Keratinocyte (primary cell): Measurements from ENCODE around the gene IKZF5. TPM values are rescaled to one million over a fixed set of nuclear protein-coding genes. Genes with fewer than 3 reads are reported as not detected.

Experiments used
- DNase-seq: peaks from one replicate; pipeline ENCODE4 v3.0.0-alpha.2; 2011; ENCODE audit warnings: low read depth, missing footprints, low spot score
- FAIRE-seq: peaks from 2 replicates; lab custom pipeline; 2011; peaks lifted over from hg19 to GRCh38; lab: Jason Lieb, UNC
- H2AFZ ChIP-seq: 2 replicates; pipeline ENCODE4 v1.6.0; 2012; ENCODE audit warnings: low read length, control low read depth, inconsistent platforms; ENCODE audit not compliant: control insufficient read depth
- H3K27ac ChIP-seq: 2 replicates; pipeline ENCODE4 v1.5.1; 2011; ENCODE audit warnings: low read length; ENCODE audit not compliant: control insufficient read depth, insufficient read depth
- H3K27me3 ChIP-seq: 3 replicates; pipeline ENCODE4 v1.6.0; 2011; ENCODE audit warnings: low read length; ENCODE audit not compliant: control insufficient read depth, insufficient read depth; ENCODE audit errors: extremely low read depth
- H3K36me3 ChIP-seq, 2 experiments: 2 replicates in 1 of 2; 3 replicates in 1 of 2; pipeline ENCODE4 v1.5.1; 2011; ENCODE audit warnings: low read length in 2 of 2, mild to moderate bottlenecking in 1 of 2; ENCODE audit not compliant: control insufficient read depth in 2 of 2, insufficient read depth in 2 of 2; ENCODE audit errors: extremely low read depth in 1 of 2
- H3K4me1 ChIP-seq: 3 replicates; pipeline ENCODE4 v1.5.1; 2011; ENCODE audit warnings: low read length; ENCODE audit not compliant: control insufficient read depth, insufficient read depth; ENCODE audit errors: extremely low read depth
- H3K4me2 ChIP-seq: 3 replicates; pipeline ENCODE4 v1.6.0; 2011; ENCODE audit warnings: low read depth, low read length; ENCODE audit not compliant: control insufficient read depth, insufficient read depth; ENCODE audit errors: extremely low read depth
- H3K4me3 ChIP-seq, 3 experiments: fragments of 200-600 bp in 1 of 3; sonication (generic) in 1 of 3; 2 replicates in 2 of 3; 3 replicates in 1 of 3; pipeline ENCODE4 v1.5.1; 2011 to 2016; ENCODE audit warnings: low read length in 3 of 3, mild to moderate bottlenecking in 3 of 3, control low read depth in 2 of 3, inconsistent platforms in 1 of 3, low read depth in 1 of 3, mixed read lengths in 1 of 3, mixed run types in 1 of 3, moderate library complexity in 1 of 3; ENCODE audit not compliant: control insufficient read depth in 2 of 3, insufficient read depth in 2 of 3; ENCODE audit errors: extremely low read depth in 1 of 3
- H3K79me2 ChIP-seq: 2 replicates; pipeline ENCODE4 v1.6.0; 2012; ENCODE audit warnings: low read length; ENCODE audit not compliant: control insufficient read depth, insufficient read depth
- H3K9ac ChIP-seq: 3 replicates; pipeline ENCODE4 v1.6.0; 2011; ENCODE audit warnings: low read length; ENCODE audit not compliant: control insufficient read depth, insufficient read depth; ENCODE audit errors: extremely low read depth
- H3K9me1 ChIP-seq: 3 replicates; pipeline ENCODE4 v1.6.0; 2011; ENCODE audit warnings: low read length; ENCODE audit not compliant: control insufficient read depth, insufficient read depth; ENCODE audit errors: extremely low read depth
- H3K9me3 ChIP-seq: 2 replicates; pipeline ENCODE4 v1.5.1; 2012; ENCODE audit warnings: low read depth, low read length; ENCODE audit not compliant: control insufficient read depth
- H4K20me1 ChIP-seq: 3 replicates; pipeline ENCODE4 v1.6.0; 2011; ENCODE audit warnings: low read length; ENCODE audit not compliant: control insufficient read depth, insufficient read depth; ENCODE audit errors: extremely low read depth
- EZH2 ChIP-seq: IDR thresholded peaks from one replicate; pipeline ENCODE4 v1.6.1; 2012; ENCODE audit warnings: inconsistent platforms, mild to moderate bottlenecking, low read length, moderate library complexity
- dilution Hi-C: fragments of 300-500 bp; cut with MboI; formaldehyde crosslinking; loops from one replicate; pipeline ENCODE4 v1.7.0; 2020; ENCODE audit warnings: low sequenced_read_pairs; ENCODE audit not compliant: extremely low pct_ligation_motif_present
- polyA plus RNA-seq, 5 experiments: library from polyadenylated mRNA; depleted of rRNA in 3 of 5; stranded (reverse) in 3 of 5; stranded (forward) in 1 of 5; unstranded in 1 of 5; fragments of >200 nt; gene quantifications; 1 replicate in 1 of 5; 2 replicates in 3 of 5; 3 replicates in 1 of 5; pipeline versions ENCODE4 v1.2.1 to v1.2.3, GENCODE V29; 2011 to 2012; ENCODE audit warnings: missing spikeins in 2 of 5, low read depth in 1 of 5, low replicate concordance in 1 of 5
- TF ChIP-seq, protein P1 (sequence below), 3 experiments: IDR thresholded peaks in 1 of 3; conservative IDR thresholded peaks in 1 of 3; optimal IDR thresholded peaks in 1 of 3; 2 replicates in 2 of 3; 3 replicates in 1 of 3; pipeline versions ENCODE3 to v1.5.1; 2011; ENCODE audit warnings: low read length in 3 of 3, mild to moderate bottlenecking in 3 of 3, moderate library complexity in 2 of 3, control low read depth in 1 of 3, inconsistent platforms in 1 of 3; ENCODE audit not compliant: insufficient read depth in 2 of 3; ENCODE audit errors: extremely low read depth in 1 of 3

The IKZF5 gene
- polyA plus RNA-seq, 1 donor (not counting 4 experiments of a cell fraction or from before 2014, with no cell fraction given) = 6.5 TPM

DNA sequence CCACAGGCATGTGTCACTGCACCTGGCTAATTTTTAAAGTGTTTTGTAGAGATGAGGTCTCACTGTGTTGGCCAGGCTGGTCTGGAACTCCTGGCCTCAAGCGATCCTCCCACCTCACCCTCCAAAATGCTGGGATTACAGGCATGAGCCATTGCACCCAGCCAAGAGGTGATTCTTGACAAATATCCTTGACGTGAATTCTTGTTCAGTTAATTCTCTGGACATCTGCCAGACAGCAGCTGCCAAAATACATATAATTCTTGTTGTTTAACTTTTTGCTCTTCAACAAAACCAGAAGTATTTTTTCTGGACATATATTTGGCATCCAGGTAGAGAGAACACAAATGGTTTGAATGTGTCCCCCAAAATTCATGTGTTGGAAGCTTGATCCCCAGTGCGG lies 3.4 kb upstream of the IKZF5 start:
- H3K27me3 ChIP-seq = no peaks in the 10 kb centered on the region
- H3K79me2 ChIP-seq = peaks cover 16% of the 10 kb centered on the region
- H3K36me3 ChIP-seq = no peaks in the 10 kb centered on the region
- no peak overlapping the region for H3K4me2 ChIP-seq
- dilution Hi-C loops = no loop called here
- TF ChIP-seq EZH2 = no peak
- TF ChIP-seq, protein P1, sequence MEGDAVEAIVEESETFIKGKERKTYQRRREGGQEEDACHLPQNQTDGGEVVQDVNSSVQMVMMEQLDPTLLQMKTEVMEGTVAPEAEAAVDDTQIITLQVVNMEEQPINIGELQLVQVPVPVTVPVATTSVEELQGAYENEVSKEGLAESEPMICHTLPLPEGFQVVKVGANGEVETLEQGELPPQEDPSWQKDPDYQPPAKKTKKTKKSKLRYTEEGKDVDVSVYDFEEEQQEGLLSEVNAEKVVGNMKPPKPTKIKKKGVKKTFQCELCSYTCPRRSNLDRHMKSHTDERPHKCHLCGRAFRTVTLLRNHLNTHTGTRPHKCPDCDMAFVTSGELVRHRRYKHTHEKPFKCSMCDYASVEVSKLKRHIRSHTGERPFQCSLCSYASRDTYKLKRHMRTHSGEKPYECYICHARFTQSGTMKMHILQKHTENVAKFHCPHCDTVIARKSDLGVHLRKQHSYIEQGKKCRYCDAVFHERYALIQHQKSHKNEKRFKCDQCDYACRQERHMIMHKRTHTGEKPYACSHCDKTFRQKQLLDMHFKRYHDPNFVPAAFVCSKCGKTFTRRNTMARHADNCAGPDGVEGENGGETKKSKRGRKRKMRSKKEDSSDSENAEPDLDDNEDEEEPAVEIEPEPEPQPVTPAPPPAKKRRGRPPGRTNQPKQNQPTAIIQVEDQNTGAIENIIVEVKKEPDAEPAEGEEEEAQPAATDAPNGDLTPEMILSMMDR (optimal IDR thresholded peaks at IDR 0.05 in 1 of 3, IDR thresholded peaks at IDR 0.05 in 1 of 3, conservative IDR thresholded peaks at IDR 0.05 in 1 of 3; ENCODE audit: extremely low read depth in 1 of 3, insufficient read depth in 2 of 3, low read length in 3 of 3) = no peak
- no peaks in the 10 kb centered on the region for H4K20me1 ChIP-seq
- no peak for FAIRE-seq
- no peak overlapping the region for H3K9ac ChIP-seq
- H2AFZ ChIP-seq = no peak overlapping the region
- no peaks in the 10 kb centered on the region for H3K9me1 ChIP-seq
- H3K4me3 ChIP-seq = no peak overlapping the region
- no peak overlapping the region for H3K27ac ChIP-seq
- no peak for DNase-seq
- H3K4me1 ChIP-seq = peaks cover 17% of the 10 kb centered on the region
- no peaks in the 10 kb centered on the region for H3K9me3 ChIP-seq

DNA sequence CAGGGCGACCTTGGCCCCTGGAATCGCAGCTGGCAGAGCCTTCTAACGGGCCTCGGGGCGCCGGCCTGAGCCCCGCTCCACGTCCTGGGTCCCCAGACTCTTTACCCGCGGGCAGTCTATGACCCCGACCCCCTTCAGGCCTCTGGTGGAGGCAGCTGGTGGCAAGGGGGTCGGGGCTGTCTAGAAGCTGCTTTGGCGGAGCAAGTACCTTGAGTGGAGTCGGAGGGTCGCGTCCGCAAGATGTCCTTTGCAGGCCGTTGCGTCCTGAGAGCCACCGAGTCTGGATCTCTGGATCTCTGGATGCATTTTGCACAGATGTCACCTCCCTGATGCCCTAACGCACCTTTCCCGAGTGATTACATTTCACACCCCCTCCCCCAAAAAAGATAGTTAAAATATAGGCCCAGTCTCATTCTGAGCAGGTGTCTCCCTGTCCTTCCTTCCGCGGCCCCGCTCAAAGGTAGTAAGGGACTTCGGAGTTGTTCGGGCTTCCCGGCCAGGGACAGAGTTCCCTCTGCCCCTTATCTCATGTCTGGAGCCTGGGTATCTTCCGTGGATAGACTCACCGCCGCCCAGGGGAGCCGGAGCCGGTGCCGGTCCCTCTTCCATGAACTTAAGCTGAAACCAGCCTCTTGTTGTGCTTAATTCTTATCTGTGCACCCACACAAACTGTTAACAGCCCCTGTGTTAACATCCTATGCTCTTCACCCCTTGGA lies 668 bp upstream of the IKZF5 start:
- H3K4me2 ChIP-seq = peak overlapping the region; percentile 97
- no peak for DNase-seq
- H3K27ac ChIP-seq = peak overlapping the region; percentile 30
- no peaks in the 10 kb centered on the region for H3K9me1 ChIP-seq
- H3K27me3 ChIP-seq = no peaks in the 10 kb centered on the region
- dilution Hi-C loops = no loop called here
- peaks cover 21% of the 10 kb centered on the region for H3K4me1 ChIP-seq
- TF ChIP-seq, protein P1 (optimal IDR thresholded peaks at IDR 0.05 in 1 of 3, IDR thresholded peaks at IDR 0.05 in 1 of 3, conservative IDR thresholded peaks at IDR 0.05 in 1 of 3; ENCODE audit: extremely low read depth in 1 of 3, insufficient read depth in 2 of 3, low read length in 3 of 3) = no peak
- TF ChIP-seq EZH2 = no peak
- H3K36me3 ChIP-seq = no peaks in the 10 kb centered on the region
- H3K79me2 ChIP-seq = peaks cover 40% of the 10 kb centered on the region
- H4K20me1 ChIP-seq = no peaks in the 10 kb centered on the region
- no peak for FAIRE-seq
- no peaks in the 10 kb centered on the region for H3K9me3 ChIP-seq
- H3K4me3 ChIP-seq = peak overlapping the region; percentile 82 to 96 (median 93)
- H3K9ac ChIP-seq = peak overlapping the region; percentile 77
- peak overlapping the region; percentile 89 for H2AFZ ChIP-seq
